Measurements from ENCODE around the gene SPANXA2. TPM values are rescaled to one million over a fixed set of nuclear protein-coding genes. Genes with fewer than 3 reads are reported as not detected.
"Not testable (repeated sequence)": the region's sequence is repeated elsewhere in the genome, so short reads cannot be mapped to it uniquely, and the experiment has no call there.

The SPANXA2 gene
- not detected for total RNA-seq
- long read RNA-seq: 0 reads

DNA sequence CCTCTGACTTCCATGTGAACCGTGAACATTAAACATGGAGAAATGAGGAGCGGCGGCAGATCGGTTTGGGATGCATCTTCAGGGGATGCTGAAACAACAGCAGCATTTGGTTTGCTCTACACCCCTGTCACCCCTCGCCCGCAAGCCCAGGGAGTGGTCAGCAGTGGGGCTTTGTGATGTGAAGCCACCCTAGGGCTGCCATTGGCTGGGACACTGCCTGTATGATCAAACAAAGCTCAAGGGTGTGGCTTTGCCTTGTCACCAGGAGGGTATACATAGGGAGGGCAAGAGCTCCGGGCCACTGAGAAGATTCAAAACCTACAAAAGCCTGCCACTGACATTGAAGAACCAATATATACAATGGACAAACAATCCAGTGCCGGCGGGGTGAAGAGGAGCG is at the start of gene SPANXA2:
SPANXA2 (plus strand) TSS at position 301 of the 400 bp plus-strand sequence; CDS start at position 361, 60 bp downstream.
- H3K36me3 ChIP-seq; H3K27ac ChIP-seq; H3K27me3 ChIP-seq; H3K4me3 ChIP-seq; DNase-seq; intact Hi-C loops (cut with DNase I); H3K9me3 ChIP-seq; H3K4me1 ChIP-seq; ATAC-seq: not testable (repeated sequence)
- no CpG with 5 or more reads among the region's 10 CpGs for WGBS (ENCODE audit: insufficient coverage, low coverage, low lambda C conversion rate, missing lambda C conversion rate)

- intact Hi-C loops (cut with DNase I); H3K4me3 ChIP-seq; H3K36me3 ChIP-seq; H3K4me1 ChIP-seq; H3K9me3 ChIP-seq; H3K27me3 ChIP-seq; H3K27ac ChIP-seq; ATAC-seq: not testable (repeated sequence)
- WGBS (ENCODE audit: insufficient coverage, low coverage, low lambda C conversion rate, missing lambda C conversion rate): 54% methylated on average over 6 of the region's 16 CpGs
- DNase-seq: peak in 1 of 3 donors; percentile 11
These were observed 47.0 kb upstream of the SPANXA2 start for GRCh38 chrX:141542551-141542950.

GRCh38 chrX:141584638-141585037 is 4.9 kb upstream of the SPANXA2 start, which contains the start of gene SPANXA1:
TSS of gene SPANXA1 (minus strand) at chrX:141584738. CDS start at chrX:141584678, 60 bp downstream.
- H3K4me3 ChIP-seq; ATAC-seq; H3K36me3 ChIP-seq; intact Hi-C loops (cut with DNase I); DNase-seq; H3K27me3 ChIP-seq; H3K4me1 ChIP-seq; H3K9me3 ChIP-seq; H3K27ac ChIP-seq: not testable (repeated sequence)
- WGBS (ENCODE audit: insufficient coverage, low coverage, low lambda C conversion rate, missing lambda C conversion rate): no CpG with 5 or more reads among the region's 10 CpGs

DNA sequence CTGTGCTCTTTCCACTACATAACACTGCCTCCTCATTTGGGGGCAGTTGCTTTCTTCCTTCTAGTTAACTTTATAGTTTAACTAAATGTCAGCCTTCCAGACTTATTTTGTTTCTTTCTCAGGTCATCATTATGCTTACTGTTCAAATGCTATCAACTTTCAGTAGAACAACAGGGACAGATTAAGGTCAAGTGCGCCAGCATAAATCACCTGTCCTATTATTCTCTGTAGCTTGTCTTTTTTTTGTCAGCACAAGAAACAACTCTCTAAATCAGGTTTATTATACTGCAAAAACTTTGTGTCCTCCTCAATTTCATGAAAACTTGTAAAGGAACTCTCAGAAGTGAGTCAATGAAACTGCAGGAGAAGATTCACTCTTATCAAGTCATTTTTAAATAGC is 19.6 kb downstream of the SPANXA2 start:
- DNase-seq: no peak
- intact Hi-C loops (cut with DNase I): no loop called here
- 61% methylated on average over 1 of the region's 1 CpG for WGBS (ENCODE audit: insufficient coverage, low coverage, low lambda C conversion rate, missing lambda C conversion rate)
- H3K27ac ChIP-seq: no peak overlapping the region
- no peak for ATAC-seq
- no peak overlapping the region for H3K4me3 ChIP-seq
- H3K4me1 ChIP-seq: no peaks in the 10 kb centered on the region
- peaks cover 0 to 5% of the 10 kb centered on the region in 2 donors for H3K27me3 ChIP-seq
- no peaks in the 10 kb centered on the region for H3K36me3 ChIP-seq
- no peaks in the 10 kb centered on the region for H3K9me3 ChIP-seq
- TF ChIP-seq CTCF (IDR thresholded peaks at IDR 0.05) (no peak), POLR2A (IDR thresholded peaks at IDR 0.05) (no peak)

DNA sequence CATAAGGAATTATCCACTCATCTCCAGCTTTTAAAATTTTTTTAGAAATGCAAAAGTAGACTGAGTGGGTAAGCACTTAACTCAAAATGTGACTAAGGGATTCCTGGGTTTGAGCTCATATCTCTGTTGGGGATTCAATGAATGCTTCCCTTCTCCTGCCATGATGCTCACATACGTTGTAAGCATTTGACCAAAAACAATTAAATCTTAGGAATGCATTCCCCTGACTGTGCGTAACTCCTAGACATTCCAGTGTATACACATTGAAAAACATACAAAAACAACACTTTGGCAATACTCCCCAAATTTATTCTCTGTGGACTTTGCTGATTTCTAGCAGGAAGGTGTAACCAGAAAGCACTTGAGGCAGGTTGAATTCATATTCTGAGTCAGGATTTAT is 29.8 kb downstream of the SPANXA2 start:
- Histone ChIP-seq H3K27ac (no peak overlapping the region), H3K27me3 (no peaks in the 10 kb centered on the region), H3K4me1 (no peaks in the 10 kb centered on the region), H3K36me3 (no peaks in the 10 kb centered on the region), H3K4me3 (no peak overlapping the region), H3K9me3 (no peaks in the 10 kb centered on the region)
- DNase-seq (no peak), ATAC-seq (no peak)
- no peak for TF ChIP-seq POLR2A (IDR thresholded peaks at IDR 0.05)
- no peak for TF ChIP-seq CTCF (IDR thresholded peaks at IDR 0.05)
- intact Hi-C loops (cut with DNase I): no loop called here
- WGBS (ENCODE audit: insufficient coverage, low coverage, low lambda C conversion rate, missing lambda C conversion rate): 50% methylated on average over 2 of the region's 2 CpGs

DNA sequence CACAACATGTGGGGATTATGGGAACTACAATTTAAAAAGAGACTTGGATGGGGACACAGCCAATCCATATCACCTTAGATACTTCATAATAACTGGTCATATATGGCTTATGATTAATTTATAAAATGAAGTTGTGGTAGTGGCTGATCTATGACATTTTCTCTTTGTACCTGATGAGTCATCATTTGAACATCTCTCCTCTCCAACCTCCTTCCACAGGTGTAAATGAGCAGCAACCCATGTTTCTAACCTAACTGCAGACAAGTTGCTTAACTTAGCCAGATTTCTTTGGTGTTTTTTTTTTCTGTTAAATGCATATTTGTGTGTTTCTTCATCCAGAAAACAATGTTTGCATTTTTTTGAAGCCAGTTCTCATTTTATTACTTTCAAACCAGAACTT is 42.6 kb downstream of the SPANXA2 start:
- DNase-seq: no peak
- no peaks in the 10 kb centered on the region for H3K36me3 ChIP-seq
- H3K9me3 ChIP-seq: no peaks in the 10 kb centered on the region
- intact Hi-C loops (cut with DNase I): no loop called here
- no peaks in the 10 kb centered on the region for H3K4me1 ChIP-seq
- H3K27me3 ChIP-seq: no peaks in the 10 kb centered on the region
- ATAC-seq: no peak
- TF ChIP-seq CTCF (IDR thresholded peaks at IDR 0.05): no peak
- no peak for TF ChIP-seq POLR2A (IDR thresholded peaks at IDR 0.05)
- H3K27ac ChIP-seq: no peak overlapping the region
- no peak overlapping the region for H3K4me3 ChIP-seq

All from right lobe of liver (tissue), 6 donors.